Neural progenitor cell (in vitro differentiated cells): ENCODE results near the gene ATP1A3.

Experiments
- EZH2phosphoT487 ChIP-seq: fragments of 200-600 bp; sonication (generic); IDR thresholded peaks from 2 replicates; pipeline ENCODE4 v1.6.1; 2017; ENCODE audit warnings: antibody characterized with exemption
- TF ChIP-seq, protein P1 (sequence below): fragments of 200-600 bp; sonication (generic); IDR thresholded peaks from 2 replicates; pipeline ENCODE4 v1.5.1; 2017; ENCODE audit warnings: antibody characterized with exemption, mild to moderate bottlenecking

DNA sequence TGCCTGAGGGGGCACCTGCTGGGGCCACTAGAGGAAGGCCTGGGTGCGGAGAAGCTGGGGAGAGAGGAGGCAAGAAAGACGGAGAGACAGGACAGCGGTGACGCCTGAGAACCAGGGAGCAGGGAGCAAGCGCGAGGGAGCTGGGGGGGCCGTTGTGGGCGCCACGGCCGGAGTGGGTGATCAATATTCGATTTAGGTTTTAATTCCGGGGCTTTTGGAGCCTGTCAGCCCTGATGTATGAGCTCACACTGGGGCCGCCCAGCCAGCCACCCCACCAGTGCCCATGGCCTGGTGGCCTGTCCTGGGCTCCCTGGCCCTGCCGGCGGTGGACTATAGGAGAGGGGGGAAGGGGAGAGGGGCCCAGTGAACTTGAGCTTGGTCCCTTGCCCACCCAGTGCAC lies 57.1 kb downstream of the ATP1A3 start:
- TF ChIP-seq, protein P1, sequence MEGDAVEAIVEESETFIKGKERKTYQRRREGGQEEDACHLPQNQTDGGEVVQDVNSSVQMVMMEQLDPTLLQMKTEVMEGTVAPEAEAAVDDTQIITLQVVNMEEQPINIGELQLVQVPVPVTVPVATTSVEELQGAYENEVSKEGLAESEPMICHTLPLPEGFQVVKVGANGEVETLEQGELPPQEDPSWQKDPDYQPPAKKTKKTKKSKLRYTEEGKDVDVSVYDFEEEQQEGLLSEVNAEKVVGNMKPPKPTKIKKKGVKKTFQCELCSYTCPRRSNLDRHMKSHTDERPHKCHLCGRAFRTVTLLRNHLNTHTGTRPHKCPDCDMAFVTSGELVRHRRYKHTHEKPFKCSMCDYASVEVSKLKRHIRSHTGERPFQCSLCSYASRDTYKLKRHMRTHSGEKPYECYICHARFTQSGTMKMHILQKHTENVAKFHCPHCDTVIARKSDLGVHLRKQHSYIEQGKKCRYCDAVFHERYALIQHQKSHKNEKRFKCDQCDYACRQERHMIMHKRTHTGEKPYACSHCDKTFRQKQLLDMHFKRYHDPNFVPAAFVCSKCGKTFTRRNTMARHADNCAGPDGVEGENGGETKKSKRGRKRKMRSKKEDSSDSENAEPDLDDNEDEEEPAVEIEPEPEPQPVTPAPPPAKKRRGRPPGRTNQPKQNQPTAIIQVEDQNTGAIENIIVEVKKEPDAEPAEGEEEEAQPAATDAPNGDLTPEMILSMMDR = no peak
- no peak for TF ChIP-seq EZH2phosphoT487
